Neural cell (in vitro differentiated cells): ENCODE results near the gene PPP1CB. TPM values are rescaled to one million over a fixed set of nuclear protein-coding genes. Genes with fewer than 3 reads are reported as not detected.

Experiments
- H2AFZ ChIP-seq: fragments of 200-600, 300-800 bp; sonication (generic), shearing (Covaris generic); 2 replicates; pipeline ENCODE4 v1.6.0; 2014; ENCODE audit warnings: low read depth, mild to moderate bottlenecking, antibody characterized with exemption, low read length, moderate library complexity
- H3F3A ChIP-seq: fragments of 200-600 bp; shearing (Covaris generic); 2 replicates; pipeline ENCODE4 v1.6.1; 2016; ENCODE audit warnings: mild to moderate bottlenecking, moderate library complexity, mixed read lengths, antibody characterized with exemption, low read length; ENCODE audit not compliant: insufficient read depth, poor library complexity, severe bottlenecking
- H3K27ac ChIP-seq: fragments of 200-600, 300-800 bp; sonication (generic), shearing (Covaris generic); 2 replicates; pipeline ENCODE4 v1.5.1; 2014; ENCODE audit warnings: mild to moderate bottlenecking, low read length, moderate library complexity
- H3K27me3 ChIP-seq: fragments of 300-800, 200-600 bp; sonication (generic), shearing (Covaris generic); 2 replicates; pipeline ENCODE4 v1.6.0; 2014; ENCODE audit warnings: mild to moderate bottlenecking, low read depth, low read length, moderate library complexity; ENCODE audit not compliant: insufficient read depth
- H3K36me3 ChIP-seq: fragments of 300-800, 200-600 bp; sonication (generic), shearing (Covaris generic); 2 replicates; pipeline ENCODE4 v1.5.1; 2014; ENCODE audit warnings: mild to moderate bottlenecking, antibody characterized with exemption, low read length, moderate library complexity; ENCODE audit not compliant: insufficient read depth
- H3K4me2 ChIP-seq: fragments of 300-800, 200-600 bp; sonication (generic), shearing (Covaris generic); 2 replicates; pipeline ENCODE4 v1.6.0; 2014; ENCODE audit warnings: mild to moderate bottlenecking, low read length
- H3K4me3 ChIP-seq: fragments of 300-800, 200-600 bp; sonication (generic), shearing (Covaris generic); 2 replicates; pipeline ENCODE4 v1.5.1; 2014; ENCODE audit warnings: mild to moderate bottlenecking, low read length, moderate library complexity
- H3K79me2 ChIP-seq: fragments of 200-600 bp; shearing (Covaris generic); replicated peaks from 2 replicates; pipeline ENCODE4 v1.6.0; 2014; ENCODE audit warnings: mild to moderate bottlenecking, low read length, moderate library complexity; ENCODE audit not compliant: insufficient read depth
- H3K9ac ChIP-seq: fragments of 300-800, 200-600 bp; sonication (generic), shearing (Covaris generic); 2 replicates; pipeline ENCODE4 v1.6.1; 2016; ENCODE audit warnings: mild to moderate bottlenecking, low read length, mixed read lengths
- H3K9me2 ChIP-seq: fragments of 200-600 bp; shearing (Covaris generic); 2 replicates; pipeline ENCODE4 v1.6.1; 2016; ENCODE audit warnings: mild to moderate bottlenecking, low read length, mixed read lengths; ENCODE audit not compliant: insufficient read depth
- H3K9me3 ChIP-seq: fragments of 200-600, 300-800 bp; sonication (generic), shearing (Covaris generic); 2 replicates; pipeline ENCODE4 v1.6.1; 2016; ENCODE audit warnings: mild to moderate bottlenecking, mixed run types, low read length, moderate library complexity, mixed read lengths
- H4K20me1 ChIP-seq: fragments of 200-600 bp; shearing (Covaris generic); 2 replicates; pipeline ENCODE4 v1.6.1; 2016; ENCODE audit warnings: mild to moderate bottlenecking, mixed run types; ENCODE audit not compliant: insufficient read depth
- CTCF ChIP-seq: fragments of 450-650 bp; IDR thresholded peaks from 2 replicates; pipeline ENCODE4 v1.5.1; 2014; ENCODE audit warnings: antibody characterized with exemption, mild to moderate bottlenecking, moderate library complexity; ENCODE audit not compliant: poor library complexity, severe bottlenecking
- EP300 ChIP-seq: fragments of 450-650 bp; conservative IDR thresholded peaks from 2 replicates; pipeline ENCODE4 v1.6.1; 2014; ENCODE audit warnings: antibody characterized with exemption, mild to moderate bottlenecking, moderate library complexity; ENCODE audit not compliant: poor library complexity, severe bottlenecking
- EZH2 ChIP-seq: fragments of 200-600, 300-800 bp; shearing (Covaris generic), sonication (generic); IDR thresholded peaks from 2 replicates; pipeline ENCODE4 v1.6.1; 2014; ENCODE audit warnings: antibody characterized with exemption, low read length, borderline replicate concordance, mild to moderate bottlenecking; ENCODE audit not compliant: insufficient read depth, poor library complexity, severe bottlenecking
- MXI1 ChIP-seq: fragments of 450-650 bp; conservative IDR thresholded peaks from 2 replicates; pipeline ENCODE4 v1.6.1; 2014; ENCODE audit warnings: antibody characterized with exemption, mild to moderate bottlenecking; ENCODE audit not compliant: poor library complexity, severe bottlenecking
- POLR2AphosphoS5 ChIP-seq: IDR thresholded peaks from 2 replicates; pipeline ENCODE4 v1.6.1; 2012
- RAD21 ChIP-seq: fragments of 450-650 bp; conservative IDR thresholded peaks from 2 replicates; pipeline ENCODE4 v1.6.1; 2014; ENCODE audit warnings: antibody characterized with exemption, mild to moderate bottlenecking, moderate library complexity
- REST ChIP-seq: IDR thresholded peaks from 2 replicates; pipeline ENCODE4 v1.6.1; 2012; ENCODE audit warnings: borderline replicate concordance
- SMC3 ChIP-seq: fragments of 450-650 bp; conservative IDR thresholded peaks from 2 replicates; pipeline ENCODE4 v1.6.1; 2014; ENCODE audit warnings: antibody characterized with exemption, mild to moderate bottlenecking, moderate library complexity; ENCODE audit not compliant: poor library complexity
- TAF1 ChIP-seq: IDR thresholded peaks from 2 replicates; pipeline ENCODE4 v1.6.1; 2012; ENCODE audit warnings: low read depth
- polyA plus RNA-seq: library from polyadenylated mRNA; depleted of rRNA; stranded (reverse); fragments of >200 nt; gene quantifications from 2 replicates; pipeline ENCODE4 v1.2.3, GENCODE V29; 2014

Gene PPP1CB
- polyA plus RNA-seq, 1 donor from 2014 or later, result 239 TPM

- H3K4me3 ChIP-seq, result no peak overlapping the region
- no peaks in the 10 kb centered on the region for H4K20me1 ChIP-seq
- H3K4me2 ChIP-seq, result no peak overlapping the region
- H3F3A ChIP-seq, result no peaks in the 10 kb centered on the region
- no peaks in the 10 kb centered on the region for H3K79me2 ChIP-seq
- no peak overlapping the region for H3K9ac ChIP-seq
- H2AFZ ChIP-seq, result no peak overlapping the region
- no peaks in the 10 kb centered on the region for H3K9me2 ChIP-seq
- H3K27ac ChIP-seq, result no peak overlapping the region
- H3K27me3 ChIP-seq, result no peaks in the 10 kb centered on the region
- H3K9me3 ChIP-seq, result peaks cover 7% of the 10 kb centered on the region
- TF ChIP-seq POLR2AphosphoS5, result no peak
- TF ChIP-seq EP300, result no peak
- no peaks in the 10 kb centered on the region for H3K36me3 ChIP-seq
Observed at GRCh38 chr2:28735511-28735910, 16.1 kb upstream of the PPP1CB start.

GRCh38 chr2:28736034-28736433 is 15.6 kb upstream of the PPP1CB start:
- Histone ChIP-seq H3K27me3 (no peaks in the 10 kb centered on the region), H3K9ac (no peak overlapping the region), H3K27ac (no peak overlapping the region), H4K20me1 (no peaks in the 10 kb centered on the region), H3K4me3 (no peak overlapping the region), H3K79me2 (no peaks in the 10 kb centered on the region), H3K9me2 (no peaks in the 10 kb centered on the region), H2AFZ (no peak overlapping the region), H3F3A (no peaks in the 10 kb centered on the region), H3K9me3 (peaks cover 7% of the 10 kb centered on the region), H3K4me2 (no peak overlapping the region), H3K36me3 (no peaks in the 10 kb centered on the region)
- no peak for TF ChIP-seq TAF1
- TF ChIP-seq SMC3, result no peak
- no peak for TF ChIP-seq EZH2
- no peak for TF ChIP-seq MXI1
- no peak for TF ChIP-seq EP300
- TF ChIP-seq REST, result no peak
- no peak for TF ChIP-seq POLR2AphosphoS5
- TF ChIP-seq RAD21, result no peak
- TF ChIP-seq CTCF, result no peak

- H3K9ac ChIP-seq, result no peak overlapping the region
- no peaks in the 10 kb centered on the region for H3K36me3 ChIP-seq
- H3F3A ChIP-seq, result no peaks in the 10 kb centered on the region
- no peaks in the 10 kb centered on the region for H3K9me2 ChIP-seq
- TF ChIP-seq EZH2, result no peak
- TF ChIP-seq SMC3, result no peak
- TF ChIP-seq TAF1, result no peak
- no peak for TF ChIP-seq EP300
- no peak for TF ChIP-seq CTCF
- no peak for TF ChIP-seq MXI1
- no peak for TF ChIP-seq POLR2AphosphoS5
- no peak for TF ChIP-seq RAD21
- no peak for TF ChIP-seq REST
- no peaks in the 10 kb centered on the region for H3K79me2 ChIP-seq
- H3K27me3 ChIP-seq, result no peaks in the 10 kb centered on the region
- peaks cover 7% of the 10 kb centered on the region for H3K9me3 ChIP-seq
- no peak overlapping the region for H3K27ac ChIP-seq
- H3K4me3 ChIP-seq, result no peak overlapping the region
- H4K20me1 ChIP-seq, result no peaks in the 10 kb centered on the region
- H3K4me2 ChIP-seq, result no peak overlapping the region
- no peak overlapping the region for H2AFZ ChIP-seq
Observed at GRCh38 chr2:28737655-28738054, 14.0 kb upstream of the PPP1CB start.
